OCI-LY7 (cell line): ENCODE data around the gene SERGEF. TPM values are rescaled to one million over a fixed set of nuclear protein-coding genes. Genes with fewer than 3 reads are reported as not detected.

Experiments
- BruUV-seq: library from RNA; stranded (reverse); fragments of 400-500 nt; replicated peaks from 2 replicates; lab custom pipeline; 2021; lab: Mats Ljungman, UMichigan
- CTCF ChIA-PET: fragments of 300-600 bp; sonication (Branson Sonifier 250); formaldehyde crosslinking; loops from one replicate; lab custom pipeline; 2022; ENCODE audit warnings: antibody characterized with exemption; ENCODE audit not compliant: unreplicated experiment; lab: Charles Lee
- POLR2A ChIA-PET: fragments of 300-600 bp; sonication (Branson Sonifier 250); formaldehyde crosslinking; loops from one replicate; lab custom pipeline; 2022; ENCODE audit warnings: antibody characterized with exemption; lab: Charles Lee
- DNase-seq: peaks from one replicate; pipeline ENCODE4 v3.0.0-alpha.2; 2015; ENCODE audit warnings: low spot score
- H2AFZ ChIP-seq: fragments of 200-600 bp; sonication (generic), shearing (Covaris generic); 2 replicates; pipeline ENCODE4 v1.6.1; 2014; ENCODE audit warnings: mild to moderate bottlenecking, antibody characterized with exemption, low read length, moderate library complexity
- H3K27ac ChIP-seq: fragments of 200-600 bp; sonication (generic); 2 replicates; pipeline ENCODE4 v1.5.1; 2014; ENCODE audit warnings: mixed run types, low read depth, mild to moderate bottlenecking, moderate library complexity, low read length, inconsistent platforms; ENCODE audit not compliant: poor library complexity, severe bottlenecking
- H3K36me3 ChIP-seq: fragments of 200-600 bp; sonication (generic); 2 replicates; pipeline ENCODE4 v1.6.1; 2014; ENCODE audit warnings: mild to moderate bottlenecking, antibody characterized with exemption, low read length, moderate library complexity, mixed read lengths; ENCODE audit not compliant: insufficient read depth
- H3K4me1 ChIP-seq: fragments of 200-600 bp; sonication (generic); 2 replicates; pipeline ENCODE4 v1.5.1; 2014; ENCODE audit warnings: mild to moderate bottlenecking, low read length; ENCODE audit not compliant: insufficient read depth, poor library complexity, severe bottlenecking
- H3K4me2 ChIP-seq: fragments of 200-600 bp; sonication (generic); 2 replicates; pipeline ENCODE4 v1.6.1; 2014; ENCODE audit warnings: mild to moderate bottlenecking, low read length
- H3K4me3 ChIP-seq: fragments of 200-600 bp; sonication (generic); 2 replicates; pipeline ENCODE4 v1.5.1; 2014; ENCODE audit warnings: mild to moderate bottlenecking, low read depth, low read length; ENCODE audit not compliant: poor library complexity, severe bottlenecking
- H3K79me2 ChIP-seq: fragments of 200-600 bp; sonication (generic); 2 replicates; pipeline ENCODE4 v1.6.1; 2016; ENCODE audit warnings: low read depth, mild to moderate bottlenecking, low read length, moderate library complexity, mixed read lengths; ENCODE audit not compliant: insufficient read depth
- H3K9me2 ChIP-seq: fragments of 200-600 bp; sonication (generic); 2 replicates; pipeline ENCODE4 v1.6.1; 2016; ENCODE audit warnings: mild to moderate bottlenecking, low read length, mixed read lengths; ENCODE audit not compliant: insufficient read depth
- H3K9me3 ChIP-seq: fragments of 200-600 bp; sonication (generic); 2 replicates; pipeline ENCODE4 v1.6.1; 2014; ENCODE audit warnings: mild to moderate bottlenecking, mixed run types, low read length, mixed read lengths
- H4K20me1 ChIP-seq: fragments of 200-600 bp; sonication (generic); 2 replicates; pipeline ENCODE4 v1.6.1; 2014; ENCODE audit warnings: mild to moderate bottlenecking, antibody characterized with exemption, low read length, moderate library complexity, mixed read lengths; ENCODE audit not compliant: insufficient read depth
- CTCF ChIP-seq: fragments of 200-600 bp; sonication (generic); conservative IDR thresholded peaks from 2 replicates; pipeline ENCODE4 v1.5.1; 2014; ENCODE audit warnings: mild to moderate bottlenecking, antibody characterized with exemption, low read length, moderate library complexity, mixed read lengths
- EZH2phosphoT487 ChIP-seq: fragments of 200-600 bp; sonication (generic); IDR thresholded peaks from 2 replicates; pipeline ENCODE4 v1.6.1; 2018; ENCODE audit warnings: low read depth, borderline replicate concordance, mild to moderate bottlenecking, mixed run types, antibody characterized with exemption, low read length, moderate library complexity, mixed read lengths
- intact Hi-C: fragments of 100-400 bp; cut with micrococcal nuclease; formaldehyde crosslinking; loops from one replicate; pipeline ENCODE4 v1.10.0; 2022; ENCODE audit not compliant: unreplicated experiment
- total RNA-seq, 2 experiments: library from RNA; depleted of rRNA in 1 of 2; stranded (reverse); fragments of >200 nt in 1 of 2; shearing (Covaris generic) in 1 of 2; gene quantifications; 2 replicates each; pipeline ENCODE4 v1.2.3, GENCODE V29; 2014 to 2022

SERGEF gene
- total RNA-seq, 2 experiments from 2014 or later: 35.4 to 42.2 TPM

GRCh38 chr11:17775507-17776211 lies 237.2 kb downstream of the SERGEF start:
- Histone ChIP-seq H3K4me3 (no peak overlapping the region), H3K27ac (no peak overlapping the region), H3K4me2 (no peak overlapping the region), H3K9me3 (no peaks in the 10 kb centered on the region), H2AFZ (no peak overlapping the region), H4K20me1 (no peaks in the 10 kb centered on the region), H3K36me3 (no peaks in the 10 kb centered on the region), H3K79me2 (no peaks in the 10 kb centered on the region), H3K4me1 (no peaks in the 10 kb centered on the region), H3K9me2 (no peaks in the 10 kb centered on the region)
- ChIA-PET POLR2A (no interaction called here), CTCF (no interaction called here)
- TF ChIP-seq EZH2phosphoT487: no peak
- no peak for TF ChIP-seq CTCF
- no TSS peak for BruUV-seq
- intact Hi-C loops: no loop called here
- DNase-seq: no peak

GRCh38 chr11:17775035-17775348 lies 237.9 kb downstream of the SERGEF start:
- H3K4me1 ChIP-seq: no peaks in the 10 kb centered on the region
- no peak overlapping the region for H3K27ac ChIP-seq
- H2AFZ ChIP-seq: no peak overlapping the region
- H3K79me2 ChIP-seq: no peaks in the 10 kb centered on the region
- intact Hi-C loops: no loop called here
- no TSS peak for BruUV-seq
- no peaks in the 10 kb centered on the region for H4K20me1 ChIP-seq
- no peaks in the 10 kb centered on the region for H3K36me3 ChIP-seq
- DNase-seq: no peak
- no peak overlapping the region for H3K4me3 ChIP-seq
- POLR2A ChIA-PET: no interaction called here
- CTCF ChIA-PET: no interaction called here
- H3K4me2 ChIP-seq: no peak overlapping the region
- TF ChIP-seq EZH2phosphoT487 (no peak), CTCF (no peak)
- no peaks in the 10 kb centered on the region for H3K9me2 ChIP-seq
- H3K9me3 ChIP-seq: no peaks in the 10 kb centered on the region

GRCh38 chr11:17774232-17775034 lies 238.4 kb downstream of the SERGEF start:
- no peaks in the 10 kb centered on the region for H3K36me3 ChIP-seq
- no peak overlapping the region for H3K4me2 ChIP-seq
- H3K9me2 ChIP-seq: no peaks in the 10 kb centered on the region
- H2AFZ ChIP-seq: no peak overlapping the region
- no peak for DNase-seq
- ChIA-PET CTCF (no interaction called here), POLR2A (no interaction called here)
- no peaks in the 10 kb centered on the region for H3K9me3 ChIP-seq
- no peak overlapping the region for H3K4me3 ChIP-seq
- intact Hi-C loops: no loop called here
- no peaks in the 10 kb centered on the region for H3K79me2 ChIP-seq
- no TSS peak for BruUV-seq
- no peak for TF ChIP-seq EZH2phosphoT487
- H3K27ac ChIP-seq: no peak overlapping the region
- no peaks in the 10 kb centered on the region for H3K4me1 ChIP-seq
- H4K20me1 ChIP-seq: no peaks in the 10 kb centered on the region
